HepG2 (cell line): ENCODE results near the gene TMEM79. TPM values are rescaled to one million over a fixed set of nuclear protein-coding genes. Genes with fewer than 3 reads are reported as not detected.

Experiments
- CREM ChIP-seq, 2 experiments: sonication (generic) in 1 of 2; formaldehyde crosslinking in 1 of 2; IDR thresholded peaks; 2 replicates each; pipeline versions ENCODE4 v1.4.0 to v1.6.1; 2016 to 2020; ENCODE audit warnings: antibody characterized with exemption in 1 of 2, mild to moderate bottlenecking in 1 of 2, missing genetic modification reagents in 1 of 2
- FOXO1 ChIP-seq: sonication (generic); formaldehyde crosslinking; IDR thresholded peaks from 2 replicates; pipeline ENCODE4 v1.4.0; 2020; ENCODE audit warnings: missing genetic modification reagents
- GLMP ChIP-seq: sonication (generic); formaldehyde crosslinking; IDR thresholded peaks from 2 replicates; pipeline ENCODE4 v1.9.0; 2021; ENCODE audit warnings: missing genetic modification reagents, mild to moderate bottlenecking, borderline replicate concordance
- KDM5A ChIP-seq: fragments of 200-600 bp; sonication (generic); IDR thresholded peaks from 2 replicates; pipeline ENCODE4 v1.7.0; 2018; ENCODE audit warnings: antibody characterized with exemption, mild to moderate bottlenecking, low read length, borderline replicate concordance
- KLF13 ChIP-seq: sonication (generic); formaldehyde crosslinking; IDR thresholded peaks from 2 replicates; pipeline ENCODE4 v1.4.0; 2020; ENCODE audit warnings: mild to moderate bottlenecking, missing genetic modification reagents
- ONECUT2 ChIP-seq: sonication (generic); formaldehyde crosslinking; IDR thresholded peaks from 2 replicates; pipeline ENCODE4 v1.4.0; 2020; ENCODE audit warnings: missing genetic modification reagents
- PTBP1 ChIP-seq: fragments of 200-400 bp; formaldehyde crosslinking; IDR thresholded peaks from 2 replicates; pipeline ENCODE4 v1.6.1; 2018; ENCODE audit warnings: low read length, low read depth; ENCODE audit not compliant: poor library complexity, severe bottlenecking
- RFX3 ChIP-seq: IDR thresholded peaks from 2 replicates; pipeline ENCODE4 v1.6.1; 2016; ENCODE audit warnings: missing biosample characterization, missing genetic modification reagents
- RNF219 ChIP-seq: sonication (generic); formaldehyde crosslinking; IDR thresholded peaks from 2 replicates; pipeline ENCODE4 v1.5.0; 2020; ENCODE audit warnings: mild to moderate bottlenecking, missing genetic modification reagents
- UBTF ChIP-seq: sonication (generic); formaldehyde crosslinking; IDR thresholded peaks from 2 replicates; pipeline ENCODE4 v1.4.0; 2020; ENCODE audit warnings: mild to moderate bottlenecking, missing genetic modification reagents
- ZNF383 ChIP-seq: sonication (generic); formaldehyde crosslinking; IDR thresholded peaks from 2 replicates; pipeline ENCODE4 v1.4.0; 2020; ENCODE audit warnings: missing genetic modification reagents, mild to moderate bottlenecking, borderline replicate concordance
- ZSCAN29 ChIP-seq: sonication (generic); formaldehyde crosslinking; conservative IDR thresholded peaks from 2 replicates; pipeline ENCODE4 v1.4.0; 2020; ENCODE audit warnings: mild to moderate bottlenecking, missing genetic modification reagents
- ZSCAN9 ChIP-seq: IDR thresholded peaks from 2 replicates; pipeline ENCODE4 v1.6.1; 2016; ENCODE audit warnings: borderline replicate concordance
- polyA plus RNA-seq, 8 experiments: library from polyadenylated mRNA; depleted of rRNA in 3 of 8; stranded (reverse) in 7 of 8; unstranded in 1 of 8; fragments of >200 nt; fragmentation: Illumina TruSeq in 4 of 8; extraction: Trizol in 4 of 8; gene quantifications; 2 replicates each; pipeline versions ENCODE4 v1.2.1 to v1.2.3, GENCODE V29; 2011 to 2016; ENCODE audit warnings: low read depth in 4 of 8, missing spikeins in 1 of 8, mixed read lengths in 1 of 8; ENCODE audit not compliant: insufficient read depth in 1 of 8
- total RNA-seq, 5 experiments: library from RNA; depleted of rRNA; stranded (reverse); fragments of >200 nt; fragmentation: Illumina TruSeq; extraction: Trizol; gene quantifications; 2 replicates each; pipeline ENCODE4 v1.2.3, GENCODE V29; 2016; ENCODE audit warnings: low read depth in 1 of 5
- TF ChIP-seq, protein P1 (sequence below): sonication (generic); formaldehyde crosslinking; IDR thresholded peaks from 2 replicates; pipeline ENCODE4 v1.4.0; 2020; ENCODE audit warnings: missing genetic modification reagents
- TF ChIP-seq, protein P2 (sequence below), 2 experiments: IDR thresholded peaks; 2 replicates each; pipeline ENCODE4 v1.6.1; 2011 to 2012; ENCODE audit warnings: low read length in 2 of 2, borderline replicate concordance in 1 of 2, low read depth in 1 of 2, mild to moderate bottlenecking in 1 of 2, moderate library complexity in 1 of 2

TMEM79 gene
- total and polyA plus RNA-seq, 2 of the 13 experiments (the other 11 are each of a cell fraction or from before 2014, with no cell fraction given), result 1.2 to 1.9 TPM

- TF ChIP-seq KDM5A, result no peak; the same call in 1 of the 2 replicates
- peak; percentile 38; the same call in 1 of the 2 replicates for TF ChIP-seq FOXO1
- peak; percentile 93 for TF ChIP-seq CREM (IDR thresholded peaks at IDR 0.05)
- 0 out of 2 replicates have a peak, but pooled peaks have one; percentile 51 for TF ChIP-seq CREM (CRISPR knock-in tag; IDR thresholded peaks at IDR 0.05)
- TF ChIP-seq, protein P1, sequence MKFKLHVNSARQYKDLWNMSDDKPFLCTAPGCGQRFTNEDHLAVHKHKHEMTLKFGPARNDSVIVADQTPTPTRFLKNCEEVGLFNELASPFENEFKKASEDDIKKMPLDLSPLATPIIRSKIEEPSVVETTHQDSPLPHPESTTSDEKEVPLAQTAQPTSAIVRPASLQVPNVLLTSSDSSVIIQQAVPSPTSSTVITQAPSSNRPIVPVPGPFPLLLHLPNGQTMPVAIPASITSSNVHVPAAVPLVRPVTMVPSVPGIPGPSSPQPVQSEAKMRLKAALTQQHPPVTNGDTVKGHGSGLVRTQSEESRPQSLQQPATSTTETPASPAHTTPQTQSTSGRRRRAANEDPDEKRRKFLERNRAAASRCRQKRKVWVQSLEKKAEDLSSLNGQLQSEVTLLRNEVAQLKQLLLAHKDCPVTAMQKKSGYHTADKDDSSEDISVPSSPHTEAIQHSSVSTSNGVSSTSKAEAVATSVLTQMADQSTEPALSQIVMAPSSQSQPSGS (CRISPR knock-in tag), result no peak
- peak; percentile 12; the same call in 1 of the 2 replicates for TF ChIP-seq ZSCAN9 (CRISPR knock-in tag)
- no peak for TF ChIP-seq KLF13 (CRISPR knock-in tag)
- TF ChIP-seq GLMP (CRISPR knock-in tag), result no peak
- no peak for TF ChIP-seq ZNF383 (CRISPR knock-in tag)
- TF ChIP-seq RFX3 (CRISPR knock-in tag), result no peak
- no peak for TF ChIP-seq PTBP1
- no peak for TF ChIP-seq ONECUT2 (CRISPR knock-in tag)
- TF ChIP-seq ZSCAN29 (CRISPR knock-in tag), result 0 out of 2 replicates have a peak, but pooled peaks have one; percentile 35
- TF ChIP-seq UBTF (CRISPR knock-in tag), result peak; percentile 41
- no peak for TF ChIP-seq RNF219
- TF ChIP-seq, protein P2, sequence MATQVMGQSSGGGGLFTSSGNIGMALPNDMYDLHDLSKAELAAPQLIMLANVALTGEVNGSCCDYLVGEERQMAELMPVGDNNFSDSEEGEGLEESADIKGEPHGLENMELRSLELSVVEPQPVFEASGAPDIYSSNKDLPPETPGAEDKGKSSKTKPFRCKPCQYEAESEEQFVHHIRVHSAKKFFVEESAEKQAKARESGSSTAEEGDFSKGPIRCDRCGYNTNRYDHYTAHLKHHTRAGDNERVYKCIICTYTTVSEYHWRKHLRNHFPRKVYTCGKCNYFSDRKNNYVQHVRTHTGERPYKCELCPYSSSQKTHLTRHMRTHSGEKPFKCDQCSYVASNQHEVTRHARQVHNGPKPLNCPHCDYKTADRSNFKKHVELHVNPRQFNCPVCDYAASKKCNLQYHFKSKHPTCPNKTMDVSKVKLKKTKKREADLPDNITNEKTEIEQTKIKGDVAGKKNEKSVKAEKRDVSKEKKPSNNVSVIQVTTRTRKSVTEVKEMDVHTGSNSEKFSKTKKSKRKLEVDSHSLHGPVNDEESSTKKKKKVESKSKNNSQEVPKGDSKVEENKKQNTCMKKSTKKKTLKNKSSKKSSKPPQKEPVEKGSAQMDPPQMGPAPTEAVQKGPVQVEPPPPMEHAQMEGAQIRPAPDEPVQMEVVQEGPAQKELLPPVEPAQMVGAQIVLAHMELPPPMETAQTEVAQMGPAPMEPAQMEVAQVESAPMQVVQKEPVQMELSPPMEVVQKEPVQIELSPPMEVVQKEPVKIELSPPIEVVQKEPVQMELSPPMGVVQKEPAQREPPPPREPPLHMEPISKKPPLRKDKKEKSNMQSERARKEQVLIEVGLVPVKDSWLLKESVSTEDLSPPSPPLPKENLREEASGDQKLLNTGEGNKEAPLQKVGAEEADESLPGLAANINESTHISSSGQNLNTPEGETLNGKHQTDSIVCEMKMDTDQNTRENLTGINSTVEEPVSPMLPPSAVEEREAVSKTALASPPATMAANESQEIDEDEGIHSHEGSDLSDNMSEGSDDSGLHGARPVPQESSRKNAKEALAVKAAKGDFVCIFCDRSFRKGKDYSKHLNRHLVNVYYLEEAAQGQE (IDR thresholded peaks at IDR 0.05; ENCODE audit: borderline replicate concordance in 1 of 2, low read depth in 1 of 2, low read length in 2 of 2), result no peak
Measured at GRCh38 chr1:156338180-156338976, 54.3 kb downstream of the TMEM79 start, which contains the start of the genes CCT3 and TSACC (continued).
